GM21737 (cell line): ENCODE measurements around the gene CCDC24.

Source experiments
- ATAC-seq: cut with Tn5 transposase; IDR thresholded peaks from one replicate; pipeline ENCODE4 v1.9.1; 2021; ENCODE audit warnings: mild to moderate bottlenecking, moderate library complexity; ENCODE audit not compliant: unreplicated experiment

CCDC24 gene

DNA sequence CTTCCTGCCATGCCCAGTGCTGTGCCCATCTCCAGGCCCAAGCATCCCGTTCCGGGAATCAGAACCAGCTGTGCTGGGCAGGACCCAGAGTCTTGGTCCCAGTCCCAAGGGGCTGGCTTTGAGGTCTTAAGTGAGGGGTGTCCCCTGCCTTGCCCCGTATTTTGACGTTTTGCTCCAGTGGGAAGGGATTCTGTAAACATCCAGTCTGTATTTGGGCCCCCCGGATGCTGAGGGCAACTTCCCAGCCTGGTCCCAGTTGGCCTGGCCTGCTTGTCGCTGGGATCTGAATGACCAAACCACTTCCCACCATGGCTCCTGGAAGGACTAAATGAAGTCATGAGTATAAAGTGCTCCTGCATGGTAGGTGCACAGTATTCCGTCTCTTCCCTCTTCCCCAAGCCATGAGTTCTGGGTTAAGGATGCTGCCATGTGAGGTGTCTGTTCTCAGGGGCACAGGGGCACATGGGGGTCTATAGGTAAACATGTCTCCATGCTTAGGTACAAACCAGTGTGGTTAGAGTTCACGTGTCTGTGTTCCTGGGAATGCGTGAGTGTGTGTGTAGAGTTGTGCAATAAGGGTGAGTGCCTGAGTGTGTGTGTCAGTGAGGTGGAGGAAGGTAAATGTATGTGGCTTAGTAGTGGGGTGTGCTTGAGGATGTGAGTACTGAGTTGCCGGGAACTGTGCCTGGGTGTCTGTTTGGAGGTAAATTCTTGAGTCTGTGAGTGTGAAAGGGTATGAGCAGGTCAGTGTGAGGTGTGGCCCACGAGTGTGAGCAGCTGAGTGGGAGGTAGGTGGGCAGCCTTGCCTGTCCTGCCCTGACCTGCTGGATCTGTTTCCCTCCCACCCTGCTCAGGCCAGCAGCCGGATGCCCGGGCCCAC is 10.9 kb upstream of the CCDC24 start:
- no peak for ATAC-seq

GRCh38 chr1:43981135-43981491 is 10.3 kb upstream of the CCDC24 start:
- no peak for ATAC-seq

- no peak for ATAC-seq
These were observed 9.8 kb upstream of the CCDC24 start for GRCh38 chr1:43981636-43982035.

- ATAC-seq: no peak
These were observed 9.2 kb upstream of the CCDC24 start for GRCh38 chr1:43982241-43982640.

DNA sequence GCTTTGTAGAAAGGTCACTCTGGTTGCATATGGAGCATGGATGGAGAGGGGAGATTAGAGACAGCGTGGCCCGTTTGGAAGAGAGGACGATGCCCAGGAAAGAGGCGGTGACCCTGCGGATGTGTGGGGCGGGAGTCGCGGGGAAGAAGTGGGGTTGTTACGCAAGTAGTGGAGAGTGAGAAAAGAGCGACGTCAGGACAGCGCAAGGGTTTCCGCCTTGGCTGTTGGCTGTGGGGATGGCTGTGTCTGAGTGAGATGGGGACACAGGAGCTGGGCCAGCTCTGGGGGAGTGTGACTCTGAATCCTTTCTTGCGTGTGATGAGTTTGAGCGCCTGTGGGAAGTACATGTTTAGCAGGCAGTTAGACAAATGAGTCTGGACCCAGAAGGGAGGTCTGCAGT is 8.6 kb upstream of the CCDC24 start:
- no peak for ATAC-seq

- no peak for ATAC-seq
These were observed 8.0 kb upstream of the CCDC24 start for GRCh38 chr1:43983253-43983899.

GRCh38 chr1:43984855-43985254 is 6.5 kb upstream of the CCDC24 start:
- no peak for ATAC-seq

GRCh38 chr1:43985984-43986595 is 5.3 kb upstream of the CCDC24 start:
- no peak for ATAC-seq

GRCh38 chr1:43986712-43987111 is 4.7 kb upstream of the CCDC24 start:
- ATAC-seq: no peak

DNA sequence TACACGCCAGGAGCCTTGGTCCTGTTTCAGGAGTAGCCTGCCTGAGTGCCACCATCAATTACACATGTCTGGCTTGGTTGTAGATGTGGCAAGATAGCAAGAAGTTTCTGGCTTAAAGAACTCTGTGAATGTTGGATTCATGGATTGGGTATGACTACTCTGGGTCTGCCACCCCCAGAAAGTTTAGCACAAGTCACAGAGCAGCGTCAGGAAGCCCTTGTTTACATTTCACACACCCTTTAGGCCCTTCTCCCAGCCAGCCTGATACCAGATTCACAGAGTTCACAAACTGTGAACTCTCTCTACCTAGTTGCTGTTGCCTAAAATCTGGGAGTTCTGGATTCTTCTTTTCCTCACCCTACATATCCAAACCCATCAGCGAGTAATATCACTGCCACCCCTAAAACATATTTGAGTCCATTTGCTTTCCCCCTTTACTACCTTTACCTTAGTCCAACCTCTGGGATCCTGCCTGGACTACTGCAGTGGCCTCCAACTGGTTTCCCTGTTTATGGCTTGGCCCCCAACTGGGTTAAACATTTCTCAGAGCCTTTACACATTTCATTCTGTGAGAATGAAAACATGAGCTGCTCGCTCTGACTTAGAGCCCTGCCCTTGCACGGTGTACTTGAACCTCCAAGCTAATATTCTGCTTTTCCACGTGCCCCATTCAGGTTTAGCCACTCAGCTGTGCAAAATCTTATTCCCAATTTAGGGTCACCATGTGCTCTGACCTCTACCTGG is 4.1 kb upstream of the CCDC24 start:
- no peak for ATAC-seq

GRCh38 chr1:43990271-43991199 is 864 bp upstream of the CCDC24 start:
- no peak for ATAC-seq

GRCh38 chr1:43991200-43991475 is 261 bp upstream of the CCDC24 start:
- no peak for ATAC-seq

DNA sequence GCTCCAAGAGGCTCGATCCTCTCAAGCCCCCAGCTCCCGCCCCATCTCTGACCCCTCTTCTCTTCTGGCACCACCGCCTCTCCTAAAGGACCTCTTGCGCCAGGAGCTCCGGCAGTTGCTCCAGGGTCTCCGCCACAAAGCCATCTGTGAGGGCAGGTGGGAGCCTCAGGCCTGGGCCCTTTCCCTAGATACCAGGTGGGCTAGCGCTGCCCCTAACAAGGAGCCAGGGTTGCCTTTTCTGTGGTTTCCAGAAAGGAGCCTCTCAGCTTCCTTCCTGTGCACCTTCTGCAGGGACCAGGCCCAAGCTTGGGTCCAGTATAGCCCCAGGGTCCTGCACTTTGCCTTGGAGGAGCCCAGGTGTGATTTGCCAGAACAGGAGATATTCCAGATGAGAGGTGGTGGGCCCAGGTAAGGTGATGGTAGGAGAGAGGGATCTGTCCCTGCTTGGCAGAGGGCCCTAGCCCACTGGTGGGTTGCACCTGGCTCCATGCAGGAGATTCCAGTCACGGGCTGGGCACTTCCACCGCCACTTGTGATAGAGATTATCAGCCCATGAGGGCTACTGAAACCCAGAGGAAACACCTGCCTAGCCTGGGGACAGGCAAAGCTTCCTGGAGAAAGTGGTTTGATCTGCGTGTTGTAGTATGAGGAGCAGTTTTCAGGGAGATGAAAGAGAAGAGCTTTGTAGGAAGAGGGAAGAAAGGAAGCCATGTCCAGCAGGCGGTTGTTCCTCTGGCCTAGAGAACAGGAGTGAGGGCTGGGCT is 1.0 kb downstream of the CCDC24 start:
- ATAC-seq: no peak

DNA sequence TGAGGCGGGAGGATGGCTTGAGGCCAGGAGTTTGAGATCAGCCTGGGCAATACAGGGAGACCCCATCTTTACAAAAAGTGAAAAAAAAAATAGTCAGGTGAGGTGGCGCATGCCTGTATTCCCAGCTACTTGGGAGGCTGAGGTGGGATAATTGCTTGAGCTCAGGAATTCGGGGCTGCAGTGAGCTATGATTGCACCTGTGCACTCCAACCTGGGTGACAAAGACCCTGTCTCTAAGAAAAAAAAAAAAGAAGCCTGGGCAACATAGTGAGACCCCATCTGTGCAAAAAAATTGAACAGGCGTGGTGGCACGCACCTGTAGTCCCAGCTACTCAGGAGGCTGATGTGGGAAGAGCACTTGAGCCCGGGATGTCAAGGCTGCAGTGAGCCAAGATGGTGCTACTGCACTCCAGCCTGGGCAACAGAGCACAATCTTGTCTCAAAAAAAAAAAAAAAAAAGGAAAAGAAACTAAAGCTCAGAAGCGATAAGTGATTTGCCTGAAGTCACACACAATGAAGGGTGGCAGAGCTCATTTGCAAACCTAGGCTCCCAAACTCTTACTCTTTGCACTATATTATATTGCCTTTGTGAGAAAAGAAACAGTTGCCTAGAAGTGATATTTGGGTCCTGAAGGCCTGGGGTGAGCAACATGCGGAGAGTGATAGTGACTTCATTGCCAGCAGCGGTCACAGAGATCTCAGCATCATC is 2.0 kb downstream of the CCDC24 start:
- ATAC-seq: no peak

GRCh38 chr1:43994071-43994470 is 2.7 kb downstream of the CCDC24 start:
- no peak for ATAC-seq

DNA sequence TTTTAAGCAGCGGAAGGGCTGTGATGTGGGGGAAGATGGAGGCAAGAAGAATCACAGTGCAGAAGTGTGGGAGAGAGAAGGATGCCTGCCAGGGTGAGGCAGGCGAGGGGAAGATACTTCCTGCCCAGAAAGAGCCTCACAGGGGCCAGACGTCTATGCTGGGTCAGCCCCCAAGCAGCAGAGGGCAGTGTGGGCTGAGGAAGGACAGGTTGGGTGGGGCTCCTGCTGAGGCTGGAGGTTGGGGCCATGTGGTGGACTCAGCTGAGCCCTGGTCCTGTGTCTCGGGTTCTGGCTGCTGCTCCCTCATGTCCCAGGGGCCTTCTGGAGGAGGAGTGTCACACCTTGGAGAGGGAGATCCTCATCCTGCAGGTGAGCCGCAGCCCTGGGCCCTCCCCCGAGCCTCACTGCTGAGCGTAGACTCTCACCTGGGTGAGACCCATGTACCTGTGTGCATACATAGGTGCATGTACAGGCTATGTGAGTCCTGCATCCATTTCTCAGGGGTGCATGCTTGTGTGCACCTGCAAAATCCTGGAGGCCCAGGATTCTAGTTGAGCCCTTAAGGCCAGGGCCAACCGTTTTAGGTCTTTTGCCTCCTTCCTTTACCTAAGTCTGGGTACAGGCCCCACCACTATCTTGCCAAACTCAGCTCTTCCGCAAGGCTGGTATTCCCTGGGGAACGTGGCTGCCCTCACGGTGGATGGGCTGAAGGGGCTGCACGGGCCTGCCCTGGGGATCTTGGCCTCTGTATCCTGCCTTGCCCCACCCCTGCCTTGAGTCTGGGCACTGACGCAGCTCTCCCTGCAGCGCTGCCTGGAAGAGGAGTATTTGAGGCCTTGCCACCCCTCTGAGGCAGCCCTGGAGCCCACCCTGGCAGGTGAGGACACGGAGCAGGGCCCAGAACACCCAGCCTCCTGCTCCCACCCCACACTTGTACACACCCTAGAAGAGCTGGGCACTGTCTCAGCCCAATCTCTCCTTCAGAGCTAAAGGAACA is 3.7 kb downstream of the CCDC24 start:
- no peak for ATAC-seq

DNA sequence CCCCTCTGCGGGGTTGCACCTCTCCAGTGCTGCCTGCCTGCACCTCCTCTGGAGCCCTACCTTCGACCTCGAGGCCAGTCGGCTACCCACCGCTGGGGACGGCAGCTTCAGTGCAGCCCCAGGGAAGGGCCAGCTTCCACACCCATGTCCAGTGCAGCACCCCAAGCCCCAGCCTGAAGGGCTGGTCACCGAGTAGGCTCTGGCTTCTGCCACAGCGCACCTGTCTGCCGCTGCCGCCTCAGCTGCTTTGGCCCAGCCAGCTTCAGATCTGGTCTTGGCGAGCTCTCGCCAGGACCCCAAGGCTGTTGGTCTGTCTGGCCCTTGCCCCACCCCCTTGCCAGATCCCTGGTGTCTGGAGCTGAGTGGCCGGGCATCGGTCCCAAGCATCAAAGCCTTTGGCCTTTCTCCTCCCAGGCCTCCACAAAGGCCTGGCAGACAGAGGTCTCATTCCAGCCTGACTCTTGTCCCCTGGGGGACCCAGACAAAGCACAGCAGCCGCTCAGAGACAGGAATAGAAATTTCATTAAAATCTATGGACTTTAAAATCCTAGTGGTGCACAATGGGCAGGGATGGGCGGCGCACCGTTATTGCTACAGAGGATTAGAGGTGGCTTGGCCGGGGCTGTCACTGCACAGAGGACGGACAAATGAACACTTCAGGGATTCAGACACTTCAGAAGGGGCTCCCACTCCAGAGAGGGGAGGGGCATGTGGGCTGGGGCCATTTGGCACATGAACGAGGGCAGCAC is 4.8 kb downstream of the CCDC24 start:
- no peak for ATAC-seq
